ENCODE data around the gene STK32C.
"Not testable (repeated sequence)": the region's sequence is repeated elsewhere in the genome, so short reads cannot be mapped to it uniquely, and the experiment has no call there.

Gene STK32C

DNA sequence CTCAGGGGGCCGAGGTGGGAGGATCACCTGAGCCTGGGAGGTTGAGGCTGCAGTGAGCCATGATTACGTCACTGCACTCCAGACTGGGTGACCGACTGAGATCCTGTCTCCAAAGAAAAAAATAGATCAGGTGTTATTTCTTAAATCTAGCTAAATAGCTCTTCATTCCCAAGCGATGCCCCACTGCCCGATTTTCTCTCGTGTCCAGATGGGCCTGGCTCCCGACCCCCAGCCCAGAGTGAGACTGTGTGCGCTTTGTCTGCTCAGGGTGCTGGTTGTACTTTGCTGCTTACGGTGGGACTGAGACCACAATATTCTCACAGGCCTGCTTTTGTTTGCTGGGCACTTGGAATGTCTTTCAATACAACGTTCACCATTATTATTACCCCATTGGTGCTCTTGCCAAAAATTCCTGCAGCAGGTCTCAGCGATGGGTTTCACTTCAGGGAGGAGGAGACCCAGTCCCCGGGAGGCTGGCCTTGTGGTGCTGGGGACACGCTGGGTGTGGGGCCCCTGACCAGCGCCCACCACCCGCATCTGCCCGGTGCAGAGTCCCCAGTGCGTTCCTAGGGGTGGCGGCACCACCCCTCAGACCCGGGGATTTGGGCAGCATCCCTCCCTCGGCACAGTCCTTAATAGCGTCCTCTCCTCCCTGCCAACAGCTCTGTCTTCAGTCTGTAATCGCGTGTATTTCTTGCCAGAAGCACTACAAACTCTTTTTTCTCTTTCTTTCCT, 141.4 kb downstream of the STK32C start:
- no peak for DNase-seq (ENCODE audit: low read depth)

DNA sequence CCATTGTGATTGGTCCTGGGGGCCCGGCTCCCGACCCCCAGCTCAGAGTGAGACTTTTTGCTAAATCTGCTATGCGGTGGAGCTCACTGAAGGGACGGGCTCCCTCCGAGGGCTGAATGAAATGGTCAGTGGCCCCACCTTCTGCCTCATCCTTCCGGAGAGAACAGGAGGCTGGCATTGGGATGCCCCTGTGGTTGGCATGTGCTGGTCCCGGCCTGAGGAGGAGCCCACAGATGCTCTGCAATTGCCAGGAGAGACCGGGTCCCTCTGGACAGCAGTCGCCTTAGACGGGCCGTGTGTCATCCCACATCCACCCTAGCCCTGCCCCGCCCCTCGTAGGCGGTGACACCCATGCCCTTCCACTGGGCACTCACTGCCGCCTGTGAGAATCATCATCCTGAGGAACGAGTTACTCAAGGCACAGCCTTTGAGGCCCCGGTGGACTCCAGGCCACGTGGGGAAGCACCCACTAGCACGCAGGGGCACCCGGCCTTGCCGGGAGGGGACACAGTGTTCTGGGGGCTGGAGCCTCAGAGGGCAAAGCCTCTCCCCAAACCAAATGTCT, 142.3 kb downstream of the STK32C start:
- DNase-seq (ENCODE audit: low read depth), result no peak

DNA sequence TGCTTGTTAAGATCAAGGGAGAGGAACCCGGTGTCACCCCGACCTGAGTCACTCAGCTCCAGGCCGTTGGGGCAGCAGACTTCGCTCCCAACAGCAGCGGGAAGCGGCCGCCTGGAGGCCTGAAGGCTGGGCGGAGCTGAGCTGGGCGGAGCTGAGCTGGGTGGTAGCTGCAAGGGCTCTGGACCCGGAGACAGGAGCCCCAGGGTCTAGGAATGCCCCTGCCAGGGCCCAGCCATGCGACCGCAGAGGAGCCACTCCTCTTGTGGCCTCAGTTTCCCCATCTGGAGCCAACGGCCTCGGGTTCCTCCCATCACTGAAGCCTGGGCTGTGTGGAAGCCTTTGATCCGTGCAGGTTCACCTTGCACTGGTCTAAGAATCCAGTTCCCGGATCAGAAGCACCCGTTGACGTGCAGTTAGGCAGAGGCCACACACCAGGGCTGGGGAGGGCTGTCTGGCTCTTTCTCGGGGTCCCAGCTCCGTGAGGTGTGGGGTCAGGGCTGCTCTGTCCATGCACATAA, 142.9 kb downstream of the STK32C start:
- DNase-seq (ENCODE audit: low read depth), result no peak

DNA sequence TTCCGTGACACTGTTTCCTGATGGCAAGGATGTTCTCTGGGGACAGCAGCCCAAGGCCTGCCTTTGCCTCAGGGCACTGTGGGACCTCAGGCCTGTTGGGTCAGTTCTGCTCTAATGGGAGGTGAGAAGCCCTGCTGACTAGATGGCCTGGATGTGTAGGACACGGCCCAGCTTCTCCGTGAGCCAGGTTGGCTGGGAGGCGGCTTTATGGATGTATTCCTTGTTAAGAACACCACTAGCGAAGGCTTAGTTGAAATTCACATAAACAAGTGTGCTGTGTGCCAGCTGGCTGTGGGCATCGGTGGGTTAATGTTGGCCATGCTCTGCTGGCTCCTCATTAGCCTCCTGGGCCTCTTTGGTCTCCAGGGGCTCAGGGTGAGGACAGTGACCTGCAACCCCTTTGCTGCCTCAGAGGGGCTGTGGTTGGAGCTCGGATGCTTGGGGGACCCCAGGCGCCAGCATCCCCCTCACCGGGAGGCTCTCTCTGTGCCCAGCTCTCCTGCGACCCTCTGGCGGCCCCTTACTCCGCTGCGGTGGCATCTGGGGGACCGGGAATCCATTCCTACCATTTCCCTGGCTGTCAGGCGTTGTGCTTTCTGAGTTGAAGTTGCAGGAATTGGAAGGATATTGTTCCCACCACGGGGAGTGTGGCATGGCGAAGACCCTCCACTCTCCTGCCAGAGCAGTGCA, 143.8 kb downstream of the STK32C start:
- DNase-seq (ENCODE audit: low read depth), result no peak

DNA sequence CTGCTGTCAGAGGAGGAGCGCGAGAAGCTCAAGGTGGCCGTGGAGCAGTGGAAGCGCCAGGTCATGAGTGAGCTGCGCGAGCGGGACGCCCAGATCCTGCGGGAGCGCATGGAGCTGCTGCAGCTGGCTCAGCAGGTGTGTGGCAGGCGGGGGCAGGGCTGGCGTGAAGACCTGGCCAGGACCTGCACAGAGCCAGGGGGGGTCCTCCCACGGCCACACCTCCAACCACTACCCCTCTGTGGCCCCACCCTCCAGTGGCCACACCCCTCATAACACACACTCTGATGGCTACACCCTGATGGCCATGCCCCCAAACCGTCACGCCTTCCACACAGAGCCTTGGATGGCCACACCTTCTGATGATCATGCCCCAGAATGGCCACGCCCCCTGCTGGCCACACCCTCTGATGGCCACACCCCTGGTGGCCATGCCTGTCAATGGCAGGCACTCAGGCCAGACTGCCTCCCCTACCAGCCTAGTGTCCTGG, 144.4 kb downstream of the STK32C start:
- DNase-seq (ENCODE audit: low read depth), result no peak

DNA sequence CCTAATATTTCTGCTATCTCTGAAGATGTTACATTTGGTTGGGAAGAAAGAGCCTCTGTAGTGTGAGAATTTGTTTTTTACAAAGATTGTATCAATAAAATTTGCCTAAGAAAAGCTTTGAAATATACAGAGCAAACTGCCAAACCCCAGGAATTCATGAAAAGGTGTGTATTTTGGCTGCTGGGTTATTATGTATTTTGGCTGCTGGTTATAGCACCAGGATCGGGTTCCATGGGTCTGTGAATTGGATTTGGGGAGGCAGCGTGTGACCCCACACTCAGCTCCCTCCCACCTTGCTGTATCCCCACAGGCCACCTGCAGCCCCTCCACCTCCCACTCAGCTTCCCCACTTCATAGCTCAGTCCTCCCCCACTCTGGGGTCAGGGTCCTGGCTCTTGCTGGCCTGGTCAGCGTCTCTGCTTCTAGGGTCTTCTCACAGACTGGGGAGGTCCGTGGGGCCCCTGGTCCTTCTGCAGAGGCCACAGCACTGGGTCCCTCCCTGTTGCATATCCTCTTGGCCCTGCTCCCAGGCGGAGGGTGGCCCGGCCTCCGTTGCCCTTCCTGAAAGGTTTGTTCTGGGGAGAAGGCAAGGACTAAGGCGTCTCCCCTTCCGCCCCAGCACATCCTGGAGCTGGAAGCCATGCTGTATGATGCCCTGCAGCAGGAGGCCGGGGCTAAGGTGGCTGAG, 145.0 kb downstream of the STK32C start:
- DNase-seq (ENCODE audit: low read depth), result no peak

DNA sequence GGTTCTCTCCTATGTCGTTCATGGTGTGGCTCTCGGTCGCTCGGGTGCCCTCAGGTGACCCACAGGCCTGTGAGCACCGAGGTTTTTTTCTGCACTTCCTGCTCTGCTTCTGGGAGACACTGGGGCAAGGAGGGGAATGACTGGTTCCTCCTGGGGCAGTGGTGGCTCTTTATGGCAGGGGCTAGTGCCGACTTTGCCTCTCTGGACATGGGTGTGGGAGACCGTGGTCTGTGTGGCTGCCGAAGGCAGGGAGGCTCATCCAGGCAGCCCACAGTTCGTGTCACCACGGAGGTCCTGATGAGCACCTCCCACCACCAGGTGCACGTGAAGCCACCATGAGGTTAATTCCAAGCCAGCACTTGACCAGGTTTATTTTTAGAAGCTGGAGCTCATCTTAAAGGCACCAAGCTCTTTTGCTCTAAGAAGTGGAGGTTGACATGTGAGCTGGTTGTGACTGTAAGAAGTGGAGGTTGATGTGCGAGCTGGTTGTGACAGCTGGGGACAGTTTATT, 145.7 kb downstream of the STK32C start:
- no peak for DNase-seq (ENCODE audit: low read depth)

DNA sequence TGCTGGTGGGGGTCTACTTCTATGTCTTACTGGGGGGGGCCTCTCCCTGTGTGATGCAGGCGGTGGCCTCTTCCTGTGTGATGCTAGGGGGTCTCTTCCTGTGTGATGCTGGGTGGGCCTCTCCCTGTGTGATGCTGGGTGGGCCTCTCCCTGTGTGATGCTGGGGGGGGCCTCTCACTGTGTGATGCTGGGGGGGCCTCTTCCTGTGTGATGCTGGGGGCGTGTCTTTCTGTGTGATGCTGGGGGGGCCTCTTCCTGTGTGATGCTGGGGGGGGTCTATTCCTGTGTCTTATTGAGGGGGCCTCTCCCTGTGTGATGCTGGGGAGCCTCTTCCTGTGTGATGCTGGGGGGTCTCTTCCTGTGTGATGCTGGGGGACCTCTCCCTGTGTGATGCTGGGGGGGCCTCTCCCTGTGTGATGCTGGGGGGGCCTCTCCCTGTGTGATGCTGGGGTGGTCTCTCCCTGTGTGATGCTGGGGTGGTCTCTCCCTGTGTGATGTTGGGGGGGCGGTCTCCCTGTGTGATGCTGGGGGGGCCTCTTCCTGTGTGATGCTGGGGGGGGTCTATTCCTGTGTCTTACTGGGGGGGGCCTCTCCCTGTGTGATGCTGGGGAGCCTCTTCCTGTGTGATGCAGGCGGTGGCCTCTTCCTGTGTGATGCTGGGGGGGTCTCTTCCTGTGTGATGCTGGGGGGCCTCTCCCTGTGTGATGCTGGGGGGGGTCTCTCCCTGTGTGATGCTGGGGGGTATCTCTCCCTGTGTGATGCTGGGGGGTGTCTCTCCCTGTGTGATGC, 146.7 kb downstream of the STK32C start:
- not testable (repeated sequence) for DNase-seq (ENCODE audit: low read depth)

DNA sequence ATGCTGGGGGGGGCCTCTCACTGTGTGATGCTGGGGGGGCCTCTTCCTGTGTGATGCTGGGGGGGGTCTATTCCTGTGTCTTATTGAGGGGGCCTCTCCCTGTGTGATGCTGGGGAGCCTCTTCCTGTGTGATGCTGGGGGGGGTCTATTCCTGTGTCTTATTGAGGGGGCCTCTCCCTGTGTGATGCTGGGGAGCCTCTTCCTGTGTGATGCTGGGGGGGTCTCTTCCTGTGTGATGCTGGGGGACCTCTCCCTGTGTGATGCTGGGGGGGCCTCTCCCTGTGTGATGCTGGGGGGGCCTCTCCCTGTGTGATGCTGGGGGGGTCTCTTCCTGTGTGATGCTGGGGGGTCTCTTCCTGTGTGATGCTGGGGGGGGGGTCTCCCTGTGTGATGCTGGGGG, 147.5 kb downstream of the STK32C start:
- DNase-seq (ENCODE audit: low read depth), result not testable (repeated sequence)

DNA sequence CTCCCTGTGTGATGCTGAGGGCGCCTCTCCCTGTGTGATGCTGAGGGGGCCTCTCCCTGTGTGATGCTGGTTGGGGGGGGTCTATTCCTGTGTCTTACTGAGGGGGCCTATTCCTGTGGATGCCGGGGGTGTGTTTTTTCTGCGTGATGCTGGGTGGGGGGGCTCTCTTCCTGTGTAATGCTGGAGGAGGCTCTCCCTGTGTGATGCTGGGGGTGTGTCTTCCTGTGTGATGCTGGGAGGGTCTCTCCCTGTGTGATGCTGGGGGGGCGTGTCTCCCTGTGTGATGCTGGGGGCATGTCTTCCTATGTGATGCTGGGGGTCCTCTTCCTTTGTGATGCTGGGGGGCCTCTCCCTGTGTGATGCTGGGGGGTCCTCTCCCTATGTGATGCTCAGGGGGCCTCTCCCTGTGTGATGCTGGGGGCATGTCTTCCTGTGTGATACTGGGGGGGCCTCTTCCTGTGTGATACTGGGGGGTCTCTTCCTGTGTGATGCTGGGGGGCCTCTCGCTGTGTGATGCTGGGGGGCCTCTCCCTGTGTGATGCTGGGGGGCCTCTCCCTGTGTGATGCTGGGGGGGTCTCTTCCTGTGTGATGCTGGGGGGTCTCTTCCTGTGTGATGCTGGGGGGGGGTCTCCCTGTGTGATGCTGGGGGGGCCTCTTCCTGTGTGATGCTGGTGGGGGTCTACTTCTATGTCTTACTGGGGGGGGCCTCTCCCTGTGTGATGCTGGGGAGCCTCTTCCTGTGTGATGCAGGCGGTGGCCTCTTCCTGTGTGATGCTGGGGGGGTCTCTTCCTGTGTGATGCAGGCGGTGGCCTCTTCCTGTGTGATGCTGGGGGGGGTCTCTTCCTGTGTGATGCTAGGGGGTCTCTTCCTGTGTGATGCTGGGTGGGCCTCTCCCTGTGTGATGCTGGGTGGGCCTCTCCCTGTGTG, 148.2 kb downstream of the STK32C start:
- not testable (repeated sequence) for DNase-seq (ENCODE audit: low read depth)

DNA sequence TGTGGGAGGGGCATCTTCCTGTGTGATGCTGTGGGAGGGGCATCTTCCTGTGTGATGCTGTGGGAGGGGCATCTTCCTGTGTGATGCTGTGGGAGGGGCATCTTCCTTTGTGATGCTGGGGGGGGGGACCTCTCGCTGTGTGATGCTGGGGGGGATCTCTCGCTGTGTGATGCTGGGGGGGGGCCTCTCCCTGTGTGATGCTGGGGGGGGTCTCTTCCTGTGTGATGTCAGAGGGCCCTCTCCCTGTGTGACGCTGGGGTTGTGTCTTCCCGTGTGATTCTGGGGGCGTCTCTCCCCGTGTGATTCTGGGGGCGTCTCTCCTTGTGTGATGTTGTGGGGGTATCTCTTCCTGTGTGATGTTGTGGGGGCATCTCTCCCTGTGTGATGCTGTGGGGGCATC, 148.9 kb downstream of the STK32C start:
- DNase-seq (ENCODE audit: low read depth), result no peak

DNA sequence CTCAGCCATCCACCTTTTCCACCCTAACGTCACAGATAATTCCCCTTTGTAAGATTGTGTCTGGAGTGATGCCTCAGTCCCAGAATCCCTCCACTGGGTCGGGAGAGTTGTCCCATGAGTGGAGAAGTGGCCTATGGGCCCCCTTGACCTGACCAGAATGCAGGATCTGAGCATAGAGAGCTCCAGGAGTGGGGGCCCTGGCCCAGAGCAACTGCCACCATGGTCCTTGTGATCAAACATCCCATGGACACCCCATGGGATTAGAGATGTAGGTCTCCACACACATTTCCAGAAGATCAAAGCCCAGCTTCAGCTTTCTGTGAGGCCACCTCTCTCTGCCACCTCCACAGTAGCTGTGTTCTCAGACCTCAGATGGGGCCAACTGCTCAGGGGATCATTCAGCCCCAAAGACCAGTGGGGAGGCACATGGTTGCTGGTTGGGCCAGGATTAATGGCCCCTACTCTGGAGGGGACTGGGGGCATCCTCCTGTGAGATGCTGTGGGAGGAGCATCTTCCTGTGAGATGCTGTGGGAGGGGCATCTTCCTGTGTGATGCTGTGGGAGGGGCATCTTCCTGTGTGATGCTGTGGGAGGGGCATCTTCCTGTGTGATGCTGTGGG, 149.5 kb downstream of the STK32C start:
- DNase-seq (ENCODE audit: low read depth), result no peak

Measured in activated T-cell treated with anti-CD3 and anti-CD28 coated beads for 1 hour (primary cell).